Prostate gland (tissue), 2 donors: ENCODE results near the gene UBFD1. TPM values are rescaled to one million over a fixed set of nuclear protein-coding genes. Genes with fewer than 3 reads are reported as not detected.

ENCODE experiments used
- DNase-seq: peaks from one replicate; pipeline ENCODE4 v3.0.0-alpha.2; 2019; ENCODE audit warnings: low spot score
- H3K27ac ChIP-seq, 2 donors: fragments of 200-600 bp; sonication (generic); 2 replicates each; pipeline ENCODE4 v1.5.1; 2017 to 2019
- H3K27me3 ChIP-seq: fragments of 200-600 bp; sonication (generic); replicated peaks from 2 replicates; pipeline ENCODE4 v1.5.1; 2019; ENCODE audit not compliant: insufficient read depth
- H3K36me3 ChIP-seq, 2 donors: fragments of 200-600 bp; sonication (generic); 1 replicate in 1 of 2; 2 replicates in 1 of 2; pipeline versions ENCODE4 v1.5.1 to v1.8.1; 2017 to 2019
- H3K4me1 ChIP-seq: fragments of 200-600 bp; sonication (generic); replicated peaks from 2 replicates; pipeline ENCODE4 v1.5.1; 2019
- H3K4me3 ChIP-seq, 2 donors: fragments of 200-600 bp; sonication (generic); 2 replicates each; pipeline ENCODE4 v1.5.1; 2017 to 2019
- H3K9me3 ChIP-seq: fragments of 200-600 bp; sonication (generic); 2 replicates; pipeline ENCODE4 v1.5.1; 2017
- POLR2A ChIP-seq: fragments of 450-650 bp; IDR thresholded peaks from one replicate; pipeline ENCODE4 v1.6.1; 2016; ENCODE audit warnings: antibody characterized with exemption, mild to moderate bottlenecking
- POLR2AphosphoS5 ChIP-seq: sonication (generic); formaldehyde crosslinking; IDR thresholded peaks from one replicate; pipeline ENCODE4 v1.6.1; 2017; ENCODE audit warnings: antibody characterized with exemption
- WGBS: methylation state at CpG from one replicate; pipeline ENCODE4 v1.1.5; 2018; 5-methylcytosine and 5-hydroxymethylcytosine counted together
- intact Hi-C: fragments of 100-400 bp; cut with DNase I; formaldehyde crosslinking; loops from one replicate; pipeline ENCODE4 v1.14.2; 2022
- total RNA-seq, 2 donors: library from RNA; depleted of rRNA; stranded (reverse); fragments of >200 nt; gene quantifications; one replicate each; pipeline ENCODE4 v1.1.0, GENCODE V29; 2016
- TF ChIP-seq, protein P1 (sequence below), 4 experiments: fragments of 200-600 bp in 2 of 4; fragments of 450-650 bp in 2 of 4; sonication (generic) in 2 of 4; IDR thresholded peaks; 1 replicate in 3 of 4; 2 replicates in 1 of 4; pipeline ENCODE4 v1.5.1; 2016 to 2019; ENCODE audit warnings: antibody characterized with exemption in 4 of 4, mild to moderate bottlenecking in 2 of 4, moderate library complexity in 2 of 4

UBFD1 gene
- total RNA-seq, 2 donors from 2014 or later, result 92.2 to 218 TPM

DNA sequence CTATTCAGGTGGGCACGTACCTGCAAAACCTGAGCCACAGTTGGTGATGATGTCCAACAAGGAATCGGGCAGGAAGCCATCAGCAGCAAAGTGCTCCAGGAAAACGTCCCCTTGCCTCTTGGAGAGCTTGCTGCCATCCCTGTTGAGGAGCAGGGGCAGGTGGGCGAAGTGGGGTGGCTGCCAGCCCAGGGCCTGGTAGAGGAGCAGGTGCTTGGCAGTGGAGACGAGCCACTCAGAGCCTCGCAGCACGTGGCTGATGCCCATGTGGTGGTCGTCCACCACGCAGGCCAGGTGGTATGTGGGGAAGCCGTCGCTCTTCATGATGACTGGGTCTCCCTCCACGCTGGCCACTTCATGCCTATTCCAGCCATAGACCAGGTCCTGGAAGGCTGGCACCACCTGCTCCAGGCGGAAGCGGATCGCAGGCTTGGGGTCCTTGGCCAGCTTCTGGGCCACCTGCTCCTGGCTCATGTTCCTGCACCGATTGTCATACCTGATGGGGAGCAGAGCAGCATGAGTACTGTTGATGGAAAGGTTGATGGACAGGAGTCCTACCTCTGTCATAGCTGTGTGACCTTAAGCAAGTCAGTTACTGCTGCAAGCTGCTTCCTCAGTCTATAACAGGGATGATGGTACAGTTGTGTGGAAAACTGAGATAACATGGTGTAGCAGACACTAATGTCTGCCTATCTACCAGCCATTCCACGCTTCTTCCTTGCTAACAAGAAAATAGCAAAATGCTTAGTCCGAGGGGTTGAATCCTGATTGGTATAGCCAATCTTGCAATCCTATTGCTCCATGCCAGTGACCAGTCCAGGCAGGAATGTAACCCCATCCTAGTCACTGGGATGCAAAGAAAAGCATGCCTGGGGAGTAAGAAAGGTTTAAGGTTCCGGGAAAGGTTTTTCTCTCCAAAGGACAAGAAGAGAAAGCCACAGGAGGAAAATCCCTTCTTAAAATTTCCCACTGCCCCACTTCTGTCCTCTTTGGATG, 22.4 kb upstream of the UBFD1 start:
- intact Hi-C loops, result no loop called here
- Histone ChIP-seq H3K4me3 (no peak overlapping the region), H3K27ac (no peak overlapping the region), H3K36me3 (peaks cover 3 to 4% of the 10 kb centered on the region in 2 donors), H3K27me3 (no peaks in the 10 kb centered on the region), H3K9me3 (no peaks in the 10 kb centered on the region), H3K4me1 (no peaks in the 10 kb centered on the region)
- 85% methylated on average over 16 of the region's 19 CpGs for WGBS
- TF ChIP-seq, protein P1, sequence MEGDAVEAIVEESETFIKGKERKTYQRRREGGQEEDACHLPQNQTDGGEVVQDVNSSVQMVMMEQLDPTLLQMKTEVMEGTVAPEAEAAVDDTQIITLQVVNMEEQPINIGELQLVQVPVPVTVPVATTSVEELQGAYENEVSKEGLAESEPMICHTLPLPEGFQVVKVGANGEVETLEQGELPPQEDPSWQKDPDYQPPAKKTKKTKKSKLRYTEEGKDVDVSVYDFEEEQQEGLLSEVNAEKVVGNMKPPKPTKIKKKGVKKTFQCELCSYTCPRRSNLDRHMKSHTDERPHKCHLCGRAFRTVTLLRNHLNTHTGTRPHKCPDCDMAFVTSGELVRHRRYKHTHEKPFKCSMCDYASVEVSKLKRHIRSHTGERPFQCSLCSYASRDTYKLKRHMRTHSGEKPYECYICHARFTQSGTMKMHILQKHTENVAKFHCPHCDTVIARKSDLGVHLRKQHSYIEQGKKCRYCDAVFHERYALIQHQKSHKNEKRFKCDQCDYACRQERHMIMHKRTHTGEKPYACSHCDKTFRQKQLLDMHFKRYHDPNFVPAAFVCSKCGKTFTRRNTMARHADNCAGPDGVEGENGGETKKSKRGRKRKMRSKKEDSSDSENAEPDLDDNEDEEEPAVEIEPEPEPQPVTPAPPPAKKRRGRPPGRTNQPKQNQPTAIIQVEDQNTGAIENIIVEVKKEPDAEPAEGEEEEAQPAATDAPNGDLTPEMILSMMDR (IDR thresholded peaks at IDR 0.05), result no peak
- TF ChIP-seq POLR2A (no peak), POLR2AphosphoS5 (no peak)
- DNase-seq, result no peak

GRCh38 chr16:23535901-23536300, 21.6 kb upstream of the UBFD1 start:
- no peaks in the 10 kb centered on the region for H3K9me3 ChIP-seq
- H3K4me1 ChIP-seq, result no peaks in the 10 kb centered on the region
- DNase-seq, result no peak
- 82% methylated on average over 2 of the region's 2 CpGs for WGBS
- peaks cover 3% of the 10 kb centered on the region in 2 donors for H3K36me3 ChIP-seq
- TF ChIP-seq, protein P1 (IDR thresholded peaks at IDR 0.05), result no peak
- TF ChIP-seq POLR2AphosphoS5 (no peak), POLR2A (no peak)
- H3K27ac ChIP-seq, result no peak overlapping the region
- intact Hi-C loops, result no loop called here
- H3K4me3 ChIP-seq, result no peak overlapping the region
- no peaks in the 10 kb centered on the region for H3K27me3 ChIP-seq

DNA sequence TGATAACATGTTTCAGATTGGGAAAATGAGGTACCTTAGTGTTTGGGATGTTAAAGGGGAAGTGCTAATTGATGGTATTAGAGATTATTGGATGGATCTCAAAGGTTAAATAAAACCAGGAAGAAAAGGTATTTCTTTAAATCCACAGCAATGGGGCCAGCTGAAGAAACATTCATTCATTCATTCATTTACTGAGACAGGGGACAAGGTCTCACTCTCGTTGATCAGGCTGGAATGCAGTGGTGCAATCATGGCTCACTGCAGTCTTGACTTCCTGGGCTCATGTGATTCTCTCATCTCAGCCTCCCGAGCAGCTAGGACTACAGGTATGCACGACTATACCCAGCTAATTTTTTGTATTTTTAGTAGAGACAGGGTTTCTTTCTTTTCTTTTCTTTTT, 20.1 kb upstream of the UBFD1 start:
- DNase-seq, result no peak
- 83% methylated on average over 3 of the region's 3 CpGs for WGBS
- no peak overlapping the region for H3K27ac ChIP-seq
- TF ChIP-seq, protein P1 (IDR thresholded peaks at IDR 0.05), result no peak
- TF ChIP-seq POLR2AphosphoS5 (no peak), POLR2A (no peak)
- intact Hi-C loops, result no loop called here
- H3K4me1 ChIP-seq, result no peaks in the 10 kb centered on the region
- no peak overlapping the region for H3K4me3 ChIP-seq
- peaks cover 3% of the 10 kb centered on the region in 2 donors for H3K36me3 ChIP-seq
- no peaks in the 10 kb centered on the region for H3K27me3 ChIP-seq
- no peaks in the 10 kb centered on the region for H3K9me3 ChIP-seq

DNA sequence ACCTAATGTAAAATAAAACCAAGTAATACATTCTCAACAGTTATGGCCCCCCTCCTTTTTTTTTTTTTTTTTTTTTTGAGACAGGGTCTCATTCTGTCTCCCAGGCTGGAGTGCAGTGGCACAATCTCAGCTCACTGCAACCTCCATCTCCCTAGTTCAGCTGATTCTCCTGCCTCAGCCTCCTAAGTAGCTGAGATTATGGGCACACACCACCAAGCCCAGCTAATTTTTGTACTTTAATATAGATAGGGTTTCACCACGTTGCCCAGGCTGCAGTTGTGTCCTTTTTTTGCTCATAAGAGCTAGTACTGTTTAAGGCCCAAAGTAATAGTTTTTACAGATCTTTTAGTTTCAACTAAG, 18.6 kb upstream of the UBFD1 start:
- 85% methylated on average over 1 of the region's 1 CpG for WGBS
- Histone ChIP-seq H3K4me3 (no peak overlapping the region), H3K27me3 (no peaks in the 10 kb centered on the region), H3K36me3 (peaks cover 3% of the 10 kb centered on the region in 2 donors), H3K27ac (no peak overlapping the region), H3K9me3 (no peaks in the 10 kb centered on the region), H3K4me1 (no peaks in the 10 kb centered on the region)
- intact Hi-C loops, result no loop called here
- DNase-seq, result no peak
- TF ChIP-seq, protein P1 (IDR thresholded peaks at IDR 0.05), result no peak
- no peak for TF ChIP-seq POLR2A
- TF ChIP-seq POLR2AphosphoS5, result no peak
